ENCODE results near the gene LLCFC1.

LLCFC1 gene

DNA sequence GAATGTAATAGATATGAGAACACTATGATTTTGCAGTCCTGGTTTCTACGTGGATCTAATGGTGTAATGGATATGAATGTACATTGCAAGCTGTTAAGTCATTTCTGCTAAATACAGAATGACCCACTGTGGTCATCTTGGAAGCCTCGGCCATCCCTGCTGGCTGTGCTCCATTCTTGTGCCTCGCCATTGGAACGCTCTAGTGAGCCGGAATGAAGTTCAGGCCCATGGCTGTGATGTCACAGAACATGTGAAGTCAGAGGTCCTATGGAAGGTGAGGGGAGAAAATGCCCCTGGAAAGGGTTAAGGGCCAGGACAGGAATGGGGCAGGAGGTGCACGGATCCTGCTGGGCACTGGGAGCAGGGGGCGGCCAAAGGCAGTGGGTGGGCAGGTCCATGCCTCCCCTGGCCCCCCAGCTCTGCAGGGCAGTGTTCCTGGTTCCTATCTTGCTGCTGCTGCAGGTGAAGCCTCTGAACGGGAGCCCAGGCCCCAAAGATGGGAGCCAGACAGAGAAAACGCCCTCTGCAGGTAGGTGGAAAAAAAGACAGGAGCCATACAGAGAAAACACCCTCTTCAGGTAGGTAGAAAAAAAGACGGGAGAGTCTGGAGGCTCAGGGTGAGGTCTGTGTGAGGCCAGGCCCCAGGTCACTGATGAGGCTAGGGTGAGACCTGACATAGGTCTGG is at the start of gene LLCFC1:
Gene LLCFC1, plus strand, starts transcription at position 259 of the 685 bp plus-strand sequence. Its CDS starts 138 bp downstream, at position 397.
- no peak for DNase-seq (ENCODE audit: low read depth in 3 of 3)

DNA sequence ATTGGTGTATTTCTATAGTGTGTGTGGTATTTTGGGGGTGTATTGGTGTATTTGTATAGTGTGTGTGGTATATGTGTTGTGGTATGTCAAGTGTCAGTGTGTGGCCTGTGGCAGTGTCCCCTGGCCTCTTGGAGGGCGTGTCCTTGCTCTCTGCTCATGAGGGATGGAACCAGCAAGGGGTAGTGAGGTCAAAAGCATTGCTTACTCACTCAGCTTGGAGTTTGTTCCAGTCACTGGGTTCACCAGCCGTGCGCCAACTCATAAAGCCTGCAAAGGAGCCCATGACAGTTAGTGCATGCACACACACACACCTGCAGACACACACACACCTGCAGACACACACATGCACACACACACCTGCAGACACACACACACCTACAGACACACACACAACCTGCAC is 49.5 kb upstream of the LLCFC1 start:
- no peak for DNase-seq (ENCODE audit: low read depth in 3 of 3)

DNA sequence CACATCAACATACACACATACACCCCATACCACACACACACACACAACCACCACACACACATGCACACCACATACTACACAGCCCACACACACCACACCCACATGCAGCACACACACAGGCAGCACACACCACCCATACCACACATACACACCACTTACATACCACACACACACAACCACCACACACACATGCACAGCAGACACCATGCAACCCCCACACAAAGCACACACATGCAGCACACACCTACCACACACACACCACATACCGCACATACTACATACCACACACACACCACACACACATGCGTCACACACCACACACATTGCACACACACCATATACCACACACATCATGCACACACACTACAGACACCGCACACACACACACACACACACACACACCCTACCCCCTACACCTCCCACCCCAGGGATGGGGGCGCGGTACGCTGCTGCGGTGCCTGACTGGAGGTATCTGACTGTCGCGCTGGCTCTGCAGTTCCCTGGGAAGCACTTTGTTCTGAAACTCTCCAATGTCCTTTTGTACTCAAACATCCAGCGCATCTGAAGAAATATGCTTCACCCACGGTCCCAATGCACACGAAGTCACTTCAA is 48.3 kb upstream of the LLCFC1 start:
- DNase-seq (ENCODE audit: low read depth in 3 of 3): no peak

GRCh38 chr7:142891490-142892082 is 47.7 kb upstream of the LLCFC1 start:
- no peak for DNase-seq (ENCODE audit: low read depth in 3 of 3)

- no peak for DNase-seq (ENCODE audit: low read depth in 3 of 3)
These were observed 46.3 kb upstream of the LLCFC1 start for GRCh38 chr7:142892951-142893350.

DNA sequence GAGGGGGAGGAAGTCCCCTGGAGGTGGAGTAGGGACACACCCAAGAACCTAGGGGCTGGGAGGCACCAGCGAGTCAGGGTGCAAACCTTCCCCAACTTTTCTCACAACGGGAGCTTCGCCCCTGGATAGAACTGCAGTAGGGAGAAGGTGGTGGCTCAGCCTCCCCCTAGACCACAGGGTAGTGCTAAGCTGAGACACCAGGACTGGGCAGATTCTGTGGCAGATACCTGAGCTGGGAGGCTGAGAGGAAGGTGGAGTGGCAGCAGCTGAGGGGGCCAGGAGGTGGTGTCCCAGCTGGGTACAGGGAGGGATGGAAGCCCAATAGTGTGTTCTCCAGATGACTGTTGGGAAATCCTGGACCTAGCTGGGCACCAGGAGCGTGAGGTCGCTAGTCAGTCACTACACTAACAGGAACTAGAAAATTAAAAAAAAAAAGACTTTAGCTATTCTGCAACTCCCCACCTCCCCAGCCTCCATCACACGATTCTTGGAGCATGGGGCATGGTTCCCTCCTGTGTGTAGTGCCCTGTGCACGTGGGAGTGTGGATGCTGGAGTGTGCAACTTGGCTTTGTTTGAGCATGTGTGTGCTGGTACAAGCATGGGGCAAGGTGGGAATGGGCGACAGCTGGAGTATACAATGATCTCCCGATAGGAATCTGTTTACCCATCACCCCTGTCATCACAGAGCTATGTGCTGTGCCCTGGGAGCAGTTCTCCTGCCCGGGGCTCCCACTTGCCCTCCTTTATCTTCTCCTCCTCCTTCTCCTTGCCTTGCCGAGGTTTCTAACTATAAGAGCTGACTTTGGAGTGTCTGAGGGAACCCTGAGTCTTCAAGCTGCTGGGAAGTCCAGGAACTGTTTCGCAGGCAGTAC is 44.9 kb upstream of the LLCFC1 start:
- no peak for DNase-seq (ENCODE audit: low read depth in 3 of 3)

- DNase-seq (ENCODE audit: low read depth in 3 of 3): no peak
These were observed 44.2 kb upstream of the LLCFC1 start for GRCh38 chr7:142894985-142895593.

GRCh38 chr7:142896151-142896550 is 43.1 kb upstream of the LLCFC1 start:
- no peak for DNase-seq (ENCODE audit: low read depth in 3 of 3)

GRCh38 chr7:142896741-142897379 is 42.4 kb upstream of the LLCFC1 start:
- no peak for DNase-seq (ENCODE audit: low read depth in 3 of 3)

- DNase-seq (ENCODE audit: low read depth in 3 of 3): no peak
These were observed 41.6 kb upstream of the LLCFC1 start for GRCh38 chr7:142897691-142898090.

- no peak for DNase-seq (ENCODE audit: low read depth in 3 of 3)
These were observed 40.7 kb upstream of the LLCFC1 start for GRCh38 chr7:142898377-142899170.

GRCh38 chr7:142899661-142900060 is 39.6 kb upstream of the LLCFC1 start:
- DNase-seq (ENCODE audit: low read depth in 3 of 3): no peak

DNA sequence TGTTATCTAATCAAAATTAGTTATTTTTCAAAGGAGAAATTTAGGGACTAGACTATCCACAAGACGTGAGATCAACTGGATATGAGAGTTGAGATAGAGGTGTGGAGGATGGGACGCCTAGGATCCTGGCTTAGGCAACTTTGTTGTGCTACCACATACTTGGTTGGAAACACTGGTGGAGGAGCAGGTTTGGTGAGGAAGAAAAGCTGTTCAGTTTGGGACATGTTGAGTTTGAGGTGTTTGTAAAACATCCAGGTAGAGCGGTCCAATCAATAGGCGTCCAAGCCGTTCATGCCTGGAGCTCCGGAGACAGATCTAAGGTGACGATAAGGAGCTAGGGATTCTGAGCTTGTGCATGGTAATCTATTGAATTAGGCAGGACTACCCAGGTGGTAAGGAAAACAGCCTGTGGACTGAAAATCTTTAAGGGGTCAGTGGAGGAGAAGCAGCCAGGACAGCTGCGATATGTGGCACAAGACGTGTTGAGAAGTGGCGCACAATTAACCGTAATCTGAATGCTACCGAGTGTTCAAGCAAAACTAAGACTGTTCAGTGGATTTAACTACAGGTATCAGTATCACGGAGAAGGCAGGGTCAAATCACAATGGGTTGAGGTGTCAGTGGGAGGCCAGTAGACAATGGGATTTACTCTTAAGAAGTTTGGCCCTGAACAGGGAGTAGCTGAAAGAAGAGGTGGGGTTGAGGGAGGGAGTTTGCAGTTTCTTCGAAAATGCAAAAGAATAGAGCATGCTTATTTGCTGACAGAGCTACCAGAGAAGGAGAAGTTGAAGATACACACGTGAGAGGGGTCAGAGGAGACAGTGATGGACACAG is 37.6 kb upstream of the LLCFC1 start:
- DNase-seq (ENCODE audit: low read depth in 3 of 3): no peak

DNA sequence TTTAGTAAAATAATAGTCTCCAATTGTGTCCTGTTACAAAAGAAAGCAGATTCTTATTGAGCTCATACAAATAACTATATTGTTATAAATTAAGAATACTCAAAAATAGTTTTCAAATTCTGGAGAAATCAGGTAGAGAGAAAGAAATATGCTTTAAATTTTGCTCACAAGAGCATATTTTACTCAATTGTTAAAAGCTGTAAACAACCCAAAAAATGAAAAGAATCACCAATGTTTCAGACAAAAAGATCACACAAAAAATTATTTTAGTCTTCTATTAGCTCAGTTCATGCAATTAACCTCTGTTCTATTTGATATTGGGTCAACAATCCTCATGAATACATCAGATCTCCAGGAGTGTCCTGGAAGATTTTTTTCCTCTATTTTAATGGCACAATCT is 35.2 kb upstream of the LLCFC1 start:
- no peak for DNase-seq (ENCODE audit: low read depth in 3 of 3)

- DNase-seq (ENCODE audit: low read depth in 3 of 3): no peak
These were observed 33.5 kb upstream of the LLCFC1 start for GRCh38 chr7:142905759-142906158.

DNA sequence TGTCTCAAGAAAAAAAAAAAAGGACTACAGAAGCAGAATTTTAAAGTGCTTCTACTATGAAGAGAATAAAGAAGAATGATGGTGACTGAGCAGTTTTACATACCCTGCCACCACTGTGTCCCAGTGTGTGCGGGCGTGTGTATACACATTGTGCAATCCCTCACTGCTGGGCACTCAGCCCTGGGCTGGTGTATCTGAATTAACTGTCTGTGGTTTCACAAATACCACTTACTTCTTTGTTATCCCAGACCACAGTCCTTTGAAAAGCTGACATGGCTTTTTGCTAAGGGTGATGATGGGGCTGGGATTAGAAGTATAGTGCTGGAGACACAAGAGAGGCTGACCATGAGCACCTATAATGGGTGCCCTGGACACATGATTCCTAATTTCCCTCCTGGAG is 32.6 kb upstream of the LLCFC1 start:
- DNase-seq (ENCODE audit: low read depth in 3 of 3): no peak

GRCh38 chr7:142908290-142908689 is 31.0 kb upstream of the LLCFC1 start:
- DNase-seq (ENCODE audit: low read depth in 3 of 3): no peak

GRCh38 chr7:142908921-142909890 is 30.1 kb upstream of the LLCFC1 start:
- no peak for DNase-seq (ENCODE audit: low read depth in 3 of 3)
